H54 (cell line): ENCODE data around the gene OR13C3.
A peak's percentile ranks its signal among the peaks of the same experiment; 100 is the strongest.
"Not testable (repeated sequence)": the region's sequence is repeated elsewhere in the genome, so short reads cannot be mapped to it uniquely, and the experiment has no call there.

Experiments
- DNase-seq: peaks from one replicate; pipeline ENCODE4 v3.0.0; 2011; ENCODE audit warnings: low spot score, mixed read lengths; ENCODE audit not compliant: insufficient read length
- FAIRE-seq: peaks from 3 replicates; lab custom pipeline; 2011; peaks lifted over from hg19 to GRCh38; lab: Jason Lieb, UNC
- POLR2A ChIP-seq: IDR thresholded peaks from 2 replicates; pipeline ENCODE4 v1.6.1; 2011; ENCODE audit warnings: low read depth, mild to moderate bottlenecking, low read length

Gene OR13C3

DNA sequence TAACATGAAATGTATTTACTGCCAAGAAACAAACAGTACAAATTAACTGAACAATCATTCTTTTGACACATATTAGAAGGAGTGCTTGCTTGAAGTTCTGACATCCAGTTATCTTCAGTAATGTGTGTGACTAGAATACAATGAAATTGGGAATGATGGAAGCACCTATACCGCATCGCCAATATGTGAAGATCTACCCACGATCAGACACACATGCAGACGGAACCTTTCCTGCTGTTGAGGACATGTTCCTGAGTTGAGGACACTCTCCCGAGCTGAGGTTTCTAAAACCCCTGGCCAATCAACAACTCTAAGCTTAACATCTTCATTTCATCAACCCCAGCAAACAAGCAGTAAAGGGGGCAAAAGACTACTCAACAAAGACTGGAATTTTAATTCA is at the start of gene OR13C3:
Gene OR13C3, minus strand, starts transcription at position 101 of the 400 bp plus-strand sequence. CDS start 133 bp downstream, outside the sequence.
- peak; percentile 92 for FAIRE-seq

DNA sequence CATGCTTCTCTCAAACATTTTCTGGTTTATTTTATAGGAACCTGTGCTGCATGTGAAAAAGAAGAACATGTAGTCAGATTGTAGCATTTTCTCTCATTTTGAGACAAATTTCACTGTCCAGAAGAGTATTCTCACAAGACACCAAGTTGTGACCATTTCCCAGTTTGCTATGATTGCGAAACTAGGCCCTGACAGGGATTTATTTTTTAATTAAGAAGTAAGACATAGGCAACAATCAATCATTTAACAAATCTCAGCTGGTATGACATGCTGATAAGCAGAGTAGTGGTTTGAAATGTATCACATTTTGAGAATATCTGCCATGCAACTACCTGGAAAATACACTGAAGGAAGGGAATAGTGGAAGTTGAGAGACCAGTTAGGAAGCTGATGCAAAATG is 43.9 kb upstream of the OR13C3 start:
- DNase-seq = no peak
- no peak for TF ChIP-seq POLR2A
- no peak for FAIRE-seq

More for the DNA sequence above, at the start of gene OR13C3:
- TF ChIP-seq POLR2A = no peak
- DNase-seq = no peak

- FAIRE-seq (peak; percentile 20), DNase-seq (no peak)
- TF ChIP-seq POLR2A = no peak
These were observed 40.6 kb upstream of the OR13C3 start for GRCh38 chr9:104577263-104577662.

GRCh38 chr9:104575456-104575855 is 38.8 kb upstream of the OR13C3 start:
- no peak for TF ChIP-seq POLR2A
- DNase-seq (no peak), FAIRE-seq (peak; percentile 41)

DNA sequence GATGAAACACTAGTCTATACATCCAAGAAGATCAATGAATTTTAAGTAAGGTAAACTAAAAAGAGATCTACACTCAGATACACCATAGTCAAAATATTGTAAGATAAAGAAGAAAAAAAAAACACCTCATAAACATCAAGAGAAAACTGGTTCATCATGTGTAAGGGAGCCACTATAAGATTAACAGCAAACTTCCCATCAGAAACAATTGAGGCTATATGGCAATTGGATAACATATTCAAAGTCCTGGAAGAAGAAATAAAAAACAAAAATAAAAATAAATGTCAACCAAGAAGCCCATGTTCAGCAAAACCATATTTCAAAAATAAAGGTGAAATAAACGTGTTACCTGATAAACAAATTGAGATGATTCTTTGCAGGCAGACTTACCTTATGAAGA is 36.0 kb upstream of the OR13C3 start:
- DNase-seq = no peak
- TF ChIP-seq POLR2A = no peak
- no peak for FAIRE-seq

DNA sequence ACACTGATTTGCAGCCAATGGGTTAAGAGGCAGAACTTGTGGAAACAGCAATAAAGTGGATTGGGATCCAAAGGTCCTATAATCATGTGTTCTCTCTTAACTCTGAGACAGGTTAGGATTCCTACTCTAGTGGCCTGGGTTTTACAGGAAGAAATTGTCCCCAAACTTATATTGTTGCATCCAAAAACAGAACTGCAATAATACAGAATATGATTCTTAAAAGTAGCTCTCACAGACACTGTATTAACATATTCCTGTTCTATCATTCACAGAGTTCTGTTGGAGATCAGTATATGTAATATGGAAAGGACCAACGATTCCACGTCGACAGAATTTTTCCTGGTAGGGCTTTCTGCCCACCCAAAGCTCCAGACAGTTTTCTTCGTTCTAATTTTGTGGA is 32.2 kb upstream of the OR13C3 start, which contains the start of gene OR13C8:
Gene OR13C8, plus strand, starts transcription at position 301 of the 400 bp plus-strand sequence. Its CDS starts 0 bp downstream, at position 301.
- no peak for TF ChIP-seq POLR2A
- DNase-seq (no peak), FAIRE-seq (peak; percentile 6)

- no peak for FAIRE-seq
- TF ChIP-seq POLR2A = no peak
- DNase-seq = no peak
These were observed 27.7 kb upstream of the OR13C3 start for GRCh38 chr9:104564358-104564757.

DNA sequence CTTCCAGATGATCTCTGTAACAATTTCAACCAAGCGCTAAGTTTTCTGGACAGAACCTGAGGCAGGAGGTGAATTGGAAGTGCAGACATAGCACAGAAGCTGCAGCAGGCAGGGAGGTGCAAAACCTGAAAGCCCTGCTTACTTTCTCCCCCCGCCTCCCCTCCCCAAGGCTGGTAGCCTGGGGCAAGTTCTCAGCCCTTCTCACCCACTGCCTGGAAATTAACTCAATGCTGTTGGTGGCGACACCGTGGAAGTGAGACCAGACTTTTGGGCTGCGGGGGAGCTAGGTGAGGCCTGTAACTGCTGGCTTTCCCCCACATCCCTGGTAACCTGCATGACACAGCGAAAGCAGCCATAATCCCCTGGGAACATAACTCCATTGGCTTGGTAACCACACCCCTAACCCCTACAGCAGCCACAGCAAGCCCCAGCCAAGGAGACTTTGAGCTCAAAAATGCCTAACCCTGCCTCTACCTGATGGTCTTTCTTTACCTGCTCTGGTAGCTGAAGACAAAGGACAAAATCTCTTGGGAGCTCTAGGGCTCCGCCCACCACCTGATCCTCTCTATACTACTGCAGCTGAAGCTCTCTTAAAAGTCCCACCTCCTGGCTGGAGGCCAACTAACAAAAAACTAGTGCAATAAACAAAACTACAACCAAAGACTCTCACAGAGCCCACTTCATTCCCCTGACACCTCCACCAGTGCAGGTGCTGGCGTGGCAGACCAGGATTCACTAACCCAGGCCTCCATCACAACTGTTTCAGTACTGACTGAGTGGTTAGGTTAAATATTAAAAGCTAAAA is 20.4 kb upstream of the OR13C3 start:
- no peak for TF ChIP-seq POLR2A
- FAIRE-seq = no peak
- no peak for DNase-seq

DNA sequence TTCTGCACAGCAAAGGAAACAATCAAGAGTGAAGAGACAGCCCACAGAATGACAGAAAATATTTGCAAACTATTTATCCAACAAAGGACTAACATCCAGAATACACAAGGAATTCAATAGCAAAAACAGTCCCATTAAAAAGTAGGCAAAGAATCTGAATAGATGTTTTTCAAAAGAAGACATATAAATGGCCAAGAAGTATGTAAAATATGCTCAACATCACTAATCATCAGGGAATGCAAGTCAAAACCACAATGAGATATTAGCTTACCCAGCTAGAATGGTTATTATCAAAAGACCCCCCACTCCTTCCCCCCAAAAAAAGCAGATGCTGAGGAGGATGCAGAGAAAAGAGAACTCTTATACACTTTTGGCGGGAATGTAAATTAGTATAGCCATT is 18.9 kb upstream of the OR13C3 start:
- DNase-seq (no peak), FAIRE-seq (peak; percentile 55)
- no peak for TF ChIP-seq POLR2A

GRCh38 chr9:104553261-104553660 is 16.6 kb upstream of the OR13C3 start:
- DNase-seq (no peak), FAIRE-seq (no peak)
- no peak for TF ChIP-seq POLR2A

GRCh38 chr9:104544644-104545043 is 8.0 kb upstream of the OR13C3 start:
- TF ChIP-seq POLR2A = no peak
- DNase-seq (no peak), FAIRE-seq (no peak)

- DNase-seq = no peak
- peak; percentile 11 for FAIRE-seq
- no peak for TF ChIP-seq POLR2A
These were observed 2.6 kb upstream of the OR13C3 start for GRCh38 chr9:104539275-104539674.

- TF ChIP-seq POLR2A = no peak
- FAIRE-seq (no peak), DNase-seq (no peak)
These were observed 9.5 kb downstream of the OR13C3 start, which contains the start of gene OR13C4 for GRCh38 chr9:104527109-104527508. Gene OR13C4, minus strand, starts transcription at chr9:104527209. Its CDS starts 0 bp downstream, at chr9:104527209.

DNA sequence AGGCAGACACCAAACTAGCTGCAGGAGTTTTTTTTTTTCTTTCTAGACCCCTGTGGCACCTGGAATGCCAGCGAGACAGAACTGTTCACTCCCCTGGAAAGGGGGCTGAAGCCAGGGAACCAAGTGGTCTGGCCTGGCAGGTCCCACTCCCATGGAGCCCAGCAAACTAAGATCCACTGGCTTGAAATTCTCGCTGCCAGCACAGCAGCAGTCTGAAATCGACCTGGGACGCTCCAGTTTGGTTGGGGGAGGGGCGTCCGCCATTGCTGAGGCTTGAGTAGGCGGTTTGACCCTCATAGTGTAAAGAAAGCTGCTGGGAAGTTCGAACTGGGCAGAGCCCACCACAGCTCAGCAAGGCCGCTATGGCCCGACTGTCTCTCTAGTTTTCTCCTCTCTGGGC is 16.4 kb downstream of the OR13C3 start:
- FAIRE-seq, DNase-seq: not testable (repeated sequence)

DNA sequence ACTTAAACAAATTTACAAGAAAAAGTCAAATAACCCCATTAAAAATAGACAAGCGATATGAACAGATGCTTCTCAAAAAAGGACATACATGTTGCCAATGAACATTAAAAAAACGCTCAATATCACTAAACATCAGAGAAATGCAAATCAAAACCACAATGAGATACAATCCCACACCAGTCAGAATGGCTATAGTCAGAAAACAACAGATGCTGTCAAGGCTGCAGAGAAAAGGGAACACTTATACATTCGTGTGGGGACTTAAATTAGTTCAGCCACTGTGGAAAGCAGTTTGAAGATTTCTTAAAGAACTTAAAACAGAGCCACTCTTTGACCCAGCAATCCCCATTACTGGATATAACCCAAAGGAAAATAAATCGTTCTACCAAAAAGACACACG is 21.8 kb downstream of the OR13C3 start:
- FAIRE-seq (peak; percentile 50), DNase-seq (no peak)
- no peak for TF ChIP-seq POLR2A
